ENCODE measurements around the gene EP400. TPM values are rescaled to one million over a fixed set of nuclear protein-coding genes. Genes with fewer than 3 reads are reported as not detected.

EP400 gene
- total RNA-seq, 1 experiment from 2014 or later: 80.1 TPM

GRCh38 chr12:132115500-132115899 lies 165.8 kb downstream of the EP400 start:
- intact Hi-C loops (cut with micrococcal nuclease; ENCODE audit: unreplicated experiment): no loop called here
- Histone ChIP-seq H3K36me3 (ENCODE audit: insufficient read depth, low read length, poor library complexity, severe bottlenecking) (no peaks in the 10 kb centered on the region), H3K4me1 (ENCODE audit: insufficient read depth, low read length, poor library complexity, severe bottlenecking) (no peaks in the 10 kb centered on the region), H3K9me3 (ENCODE audit: low read depth, low read length, poor library complexity, severe bottlenecking) (no peaks in the 10 kb centered on the region), H3K27ac (ENCODE audit: low read depth, low read length, poor library complexity, severe bottlenecking) (no peak overlapping the region), H3K27me3 (replicated peaks; ENCODE audit: insufficient read depth, low read depth, low read length, poor library complexity) (no peaks in the 10 kb centered on the region), H3K4me3 (ENCODE audit: low read depth, low read length, poor library complexity, severe bottlenecking) (no peak overlapping the region)
- no TSS peak for BruUV-seq (replicated peaks)
- ChIA-PET CTCF (no interaction called here), POLR2A (ENCODE audit: low non-redundant PET) (no interaction called here)
- TF ChIP-seq EZH2 (IDR thresholded peaks at IDR 0.05; ENCODE audit: borderline replicate concordance, low read depth, low read length, poor library complexity, severe bottlenecking) (no peak), CTCF (conservative IDR thresholded peaks at IDR 0.05; ENCODE audit: low read depth, low read length) (no peak)
- DNase-seq (ENCODE audit: low spot score): no peak

- Histone ChIP-seq H3K4me3 (ENCODE audit: low read depth, low read length, poor library complexity, severe bottlenecking) (no peak overlapping the region), H3K4me1 (ENCODE audit: insufficient read depth, low read length, poor library complexity, severe bottlenecking) (no peaks in the 10 kb centered on the region), H3K27ac (ENCODE audit: low read depth, low read length, poor library complexity, severe bottlenecking) (no peak overlapping the region), H3K36me3 (ENCODE audit: insufficient read depth, low read length, poor library complexity, severe bottlenecking) (no peaks in the 10 kb centered on the region), H3K9me3 (ENCODE audit: low read depth, low read length, poor library complexity, severe bottlenecking) (no peaks in the 10 kb centered on the region), H3K27me3 (replicated peaks; ENCODE audit: insufficient read depth, low read depth, low read length, poor library complexity) (no peaks in the 10 kb centered on the region)
- ChIA-PET CTCF (no interaction called here), POLR2A (ENCODE audit: low non-redundant PET) (no interaction called here)
- no peak for DNase-seq (ENCODE audit: low spot score)
- no peak for TF ChIP-seq EZH2 (IDR thresholded peaks at IDR 0.05; ENCODE audit: borderline replicate concordance, low read depth, low read length, poor library complexity, severe bottlenecking)
- no peak for TF ChIP-seq CTCF (conservative IDR thresholded peaks at IDR 0.05; ENCODE audit: low read depth, low read length)
- no TSS peak for BruUV-seq (replicated peaks)
- intact Hi-C loops (cut with micrococcal nuclease; ENCODE audit: unreplicated experiment): no loop called here
Measured at GRCh38 chr12:132116709-132117557, 167.2 kb downstream of the EP400 start.

GRCh38 chr12:132117558-132117875 lies 167.8 kb downstream of the EP400 start:
- no peaks in the 10 kb centered on the region for H3K27me3 ChIP-seq (replicated peaks; ENCODE audit: insufficient read depth, low read depth, low read length, poor library complexity)
- ChIA-PET POLR2A (ENCODE audit: low non-redundant PET) (no interaction called here), CTCF (no interaction called here)
- no peaks in the 10 kb centered on the region for H3K36me3 ChIP-seq (ENCODE audit: insufficient read depth, low read length, poor library complexity, severe bottlenecking)
- no peak overlapping the region for H3K27ac ChIP-seq (ENCODE audit: low read depth, low read length, poor library complexity, severe bottlenecking)
- intact Hi-C loops (cut with micrococcal nuclease; ENCODE audit: unreplicated experiment): no loop called here
- H3K4me3 ChIP-seq (ENCODE audit: low read depth, low read length, poor library complexity, severe bottlenecking): no peak overlapping the region
- H3K4me1 ChIP-seq (ENCODE audit: insufficient read depth, low read length, poor library complexity, severe bottlenecking): no peaks in the 10 kb centered on the region
- no peaks in the 10 kb centered on the region for H3K9me3 ChIP-seq (ENCODE audit: low read depth, low read length, poor library complexity, severe bottlenecking)
- TF ChIP-seq EZH2 (IDR thresholded peaks at IDR 0.05; ENCODE audit: borderline replicate concordance, low read depth, low read length, poor library complexity, severe bottlenecking) (no peak), CTCF (conservative IDR thresholded peaks at IDR 0.05; ENCODE audit: low read depth, low read length) (no peak)
- no peak for DNase-seq (ENCODE audit: low spot score)
- BruUV-seq (replicated peaks): no TSS peak
